ENCODE results near the gene EXT2.

EXT2 gene

GRCh38 chr11:44267006-44267749 lies 171.7 kb downstream of the EXT2 start:
- DNase-seq (ENCODE audit: low read depth in 3 of 3): no peak

DNA sequence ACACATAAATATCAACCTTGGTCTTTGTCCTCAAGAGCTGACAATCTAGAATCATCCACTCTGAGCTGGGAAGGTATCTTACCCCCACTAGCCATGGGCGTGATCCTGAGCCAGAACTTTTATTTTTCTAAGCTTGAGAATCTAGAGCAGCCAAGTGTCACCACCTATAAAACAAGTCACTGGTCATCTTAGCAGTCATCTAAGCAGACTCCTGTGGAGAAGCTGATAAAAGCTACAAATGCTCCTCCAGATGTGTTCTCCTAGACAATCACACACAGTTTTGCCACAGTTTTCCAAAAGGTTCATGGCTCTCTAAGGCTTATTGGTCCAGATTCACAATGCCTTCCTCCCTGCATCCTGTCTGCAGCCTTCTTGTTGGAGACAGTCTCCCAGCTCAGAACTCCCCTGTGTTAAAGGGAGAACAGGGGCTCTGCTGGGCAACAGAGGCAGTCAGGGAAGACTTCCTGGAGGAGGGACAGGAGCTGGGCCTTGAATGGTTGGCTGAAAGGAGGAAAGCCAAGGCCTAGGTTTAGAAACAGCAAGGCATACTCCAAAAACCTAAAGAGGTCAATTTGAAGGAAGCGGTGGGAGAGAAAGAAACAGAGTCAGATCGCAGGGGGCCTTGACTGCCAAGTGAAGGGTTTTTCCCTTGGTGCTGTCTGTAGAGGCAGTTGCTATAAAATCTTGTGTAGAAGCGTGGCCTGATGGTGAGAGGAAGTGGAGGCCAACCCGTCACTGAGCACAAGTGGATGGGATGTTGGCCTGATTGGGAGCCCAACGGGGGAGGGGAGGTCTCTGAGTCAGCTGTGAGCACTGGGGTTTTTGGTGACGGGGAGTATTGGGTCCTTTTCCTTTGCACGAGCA lies 172.5 kb downstream of the EXT2 start:
- DNase-seq (ENCODE audit: low read depth in 3 of 3): no peak

DNA sequence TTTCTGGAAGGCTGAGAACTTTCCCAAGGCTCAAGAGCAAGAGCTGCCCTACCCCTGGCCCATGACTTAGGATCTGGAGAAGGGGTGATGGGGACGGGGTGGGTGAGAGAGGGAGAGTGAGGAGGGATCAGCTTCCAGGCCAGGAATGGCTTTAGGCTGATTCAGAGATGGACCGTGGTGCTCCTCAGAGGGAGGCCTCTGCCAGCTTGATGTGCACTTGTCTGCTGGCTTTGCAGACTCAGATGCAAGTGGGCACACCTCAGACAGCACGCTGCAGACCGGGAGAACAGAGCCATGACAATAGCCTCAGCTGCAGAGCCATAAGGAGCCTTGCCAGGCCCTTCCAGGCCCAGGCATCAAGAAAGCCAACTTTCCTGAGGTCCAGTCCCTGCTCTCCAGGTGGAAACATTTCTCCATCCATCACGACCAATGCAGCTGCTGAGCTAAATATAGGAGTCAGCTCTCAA lies 173.2 kb downstream of the EXT2 start:
- no peak for DNase-seq (ENCODE audit: low read depth in 3 of 3)

- DNase-seq (ENCODE audit: low read depth in 3 of 3): no peak
Measured at GRCh38 chr11:44269369-44270351, 174.2 kb downstream of the EXT2 start.

DNA sequence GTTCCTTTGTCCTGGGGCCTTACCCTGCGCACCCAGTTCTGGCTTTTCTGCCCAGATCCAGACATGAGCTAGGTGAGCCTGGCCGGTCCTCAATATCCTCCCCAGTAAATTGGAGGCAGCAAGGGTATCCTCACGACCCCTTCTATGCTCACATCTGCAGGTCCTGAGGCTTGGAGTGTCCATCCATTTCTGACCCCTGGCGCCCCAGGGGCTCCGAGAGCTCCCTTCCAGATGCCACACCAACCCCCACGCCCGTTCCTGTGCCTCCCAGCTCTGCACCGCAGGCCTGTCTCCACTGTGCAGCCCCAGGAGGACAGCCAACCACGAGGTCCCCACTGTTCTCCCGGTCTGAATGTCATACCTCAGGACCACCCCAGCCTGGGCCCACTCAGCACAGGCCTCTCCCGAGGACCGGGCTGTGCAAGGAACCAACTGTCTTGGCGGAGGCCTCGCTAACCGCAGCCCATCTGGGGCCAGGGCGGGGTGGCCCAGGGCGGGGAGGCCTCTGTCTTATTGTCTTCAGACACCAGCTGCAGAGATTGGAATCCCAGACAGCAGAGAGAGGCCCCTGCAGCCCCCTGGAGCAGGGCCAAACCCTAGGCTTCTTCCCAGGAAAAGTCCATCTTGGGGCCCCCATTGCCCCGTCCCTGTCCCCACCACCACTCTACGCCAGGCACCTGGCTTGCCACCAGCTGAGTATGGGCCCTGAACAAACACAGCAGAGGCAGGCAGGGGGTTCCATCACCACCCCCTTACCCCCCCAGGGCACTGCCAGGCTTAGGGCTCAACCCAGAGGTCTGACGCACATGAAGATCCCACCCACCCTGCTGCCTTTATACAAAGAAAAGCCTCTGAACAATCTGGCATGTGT lies 175.2 kb downstream of the EXT2 start:
- DNase-seq (ENCODE audit: low read depth in 3 of 3): no peak

- no peak for DNase-seq (ENCODE audit: low read depth in 3 of 3)
Measured at GRCh38 chr11:44271286-44271685, 175.8 kb downstream of the EXT2 start.

DNA sequence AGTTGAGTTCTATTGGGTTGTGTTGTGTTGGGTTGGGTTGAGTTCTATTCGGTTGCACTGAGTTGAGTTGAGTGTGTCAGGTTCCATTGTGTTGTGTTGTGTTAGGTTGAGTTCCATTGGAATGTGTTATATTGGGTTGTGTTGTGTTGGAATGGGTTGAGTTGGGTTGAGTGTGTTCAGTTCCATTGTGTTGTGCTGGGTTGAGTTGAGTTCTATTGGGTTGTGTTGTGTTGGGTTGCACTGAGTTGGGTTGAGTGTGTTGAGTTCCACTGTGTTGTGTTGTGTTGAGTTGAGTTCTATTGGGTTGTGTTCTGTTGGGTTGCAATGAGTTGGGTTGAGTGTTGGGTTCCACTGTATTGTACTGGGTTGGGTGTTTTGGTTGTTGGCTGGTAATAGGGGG lies 178.9 kb downstream of the EXT2 start:
- DNase-seq (ENCODE audit: low read depth in 3 of 3): no peak

- no peak for DNase-seq (ENCODE audit: low read depth in 3 of 3)
Measured at GRCh38 chr11:44275241-44275640, 179.8 kb downstream of the EXT2 start.

DNA sequence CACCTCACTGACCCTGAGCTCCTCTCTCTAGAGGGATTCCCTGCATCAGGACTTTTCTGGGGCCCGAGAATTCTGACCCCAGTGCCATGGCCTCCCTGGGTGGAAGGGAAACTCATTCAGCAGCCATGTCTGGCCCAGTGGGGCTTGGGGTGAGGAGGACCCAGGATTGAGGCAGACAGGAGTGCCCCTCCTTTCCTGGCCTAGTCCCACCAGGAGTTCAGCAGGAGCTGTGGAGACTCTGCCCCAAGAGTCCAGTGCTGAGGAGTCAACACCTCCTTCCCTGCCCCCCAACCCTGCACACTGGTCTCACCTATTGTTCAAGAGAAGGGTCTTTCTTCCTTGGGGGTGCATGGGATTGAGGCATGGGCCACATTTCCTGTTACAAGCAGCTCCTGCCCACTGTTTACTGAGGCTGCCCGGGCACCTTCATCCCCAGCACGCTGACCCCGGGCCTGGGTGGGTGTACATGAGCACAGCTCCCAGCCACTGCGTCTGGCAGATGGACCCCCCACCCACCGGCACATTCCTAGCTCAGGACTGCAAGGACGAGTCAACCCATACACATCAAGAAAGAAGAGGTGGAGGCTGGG lies 180.6 kb downstream of the EXT2 start:
- DNase-seq (ENCODE audit: low read depth in 3 of 3): no peak

DNA sequence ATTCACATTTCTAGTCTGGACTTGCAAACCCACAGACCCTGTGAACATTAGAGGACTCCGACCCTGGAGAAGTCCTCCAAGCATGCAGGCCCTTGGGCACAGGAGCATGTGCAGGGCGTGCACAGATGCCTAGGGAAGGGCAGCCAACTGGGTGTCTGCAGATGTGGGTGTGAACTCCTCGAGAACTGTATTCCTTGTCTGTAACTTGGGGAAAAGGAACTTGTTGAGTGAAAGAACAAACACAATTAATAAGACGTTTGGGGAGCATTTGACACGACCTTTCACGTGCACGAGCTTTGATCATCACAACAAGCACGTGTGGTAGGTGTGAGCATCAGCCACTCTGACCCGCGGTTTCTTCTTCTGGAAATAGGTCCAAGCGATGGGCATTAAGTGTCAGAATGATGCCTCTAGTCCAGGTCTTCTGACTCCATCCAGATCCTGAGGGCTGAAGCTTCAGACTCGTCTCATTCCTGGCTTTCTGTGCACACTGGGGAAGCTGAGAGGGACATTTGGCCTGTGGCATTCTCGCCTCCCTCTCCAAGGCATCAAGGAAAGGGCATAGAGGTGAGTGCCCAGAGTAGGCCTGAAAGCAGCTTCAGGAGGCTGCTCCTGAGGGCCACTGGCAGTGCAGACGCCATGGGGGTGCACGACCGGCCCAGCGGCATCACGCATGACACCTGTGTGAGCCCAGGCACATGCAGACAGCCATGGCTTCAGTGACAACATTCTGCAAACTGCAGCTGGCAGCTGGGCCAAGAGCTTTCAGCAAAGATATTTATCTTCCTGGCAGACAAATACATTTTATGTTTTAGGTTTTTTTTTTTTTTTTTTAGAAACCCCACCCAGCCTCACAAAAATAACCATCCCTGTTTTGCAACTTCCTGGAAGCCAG lies 182.0 kb downstream of the EXT2 start:
- no peak for DNase-seq (ENCODE audit: low read depth in 3 of 3)

GRCh38 chr11:44279483-44279882 lies 184.0 kb downstream of the EXT2 start:
- no peak for DNase-seq (ENCODE audit: low read depth in 3 of 3)

DNA sequence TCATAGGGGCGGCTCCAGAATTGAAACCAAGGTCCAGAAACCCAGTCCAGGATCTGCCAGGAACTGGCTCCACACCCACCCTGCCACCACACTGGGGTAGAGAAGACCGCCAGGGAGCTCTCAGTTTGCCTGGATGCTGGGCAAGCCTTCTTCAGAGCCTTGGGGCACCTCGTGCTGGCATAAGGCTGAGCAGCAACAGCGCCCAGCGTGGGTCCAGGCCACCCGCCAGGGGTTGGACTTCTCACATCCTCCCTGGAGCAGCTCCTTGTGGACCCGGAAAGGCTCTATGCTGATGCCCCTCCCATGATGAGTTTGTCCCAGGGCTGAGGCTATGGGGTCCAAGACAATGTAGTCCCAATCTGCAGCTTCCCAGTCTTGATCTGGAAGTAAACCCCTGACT lies 184.8 kb downstream of the EXT2 start:
- DNase-seq (ENCODE audit: low read depth in 3 of 3): no peak

DNA sequence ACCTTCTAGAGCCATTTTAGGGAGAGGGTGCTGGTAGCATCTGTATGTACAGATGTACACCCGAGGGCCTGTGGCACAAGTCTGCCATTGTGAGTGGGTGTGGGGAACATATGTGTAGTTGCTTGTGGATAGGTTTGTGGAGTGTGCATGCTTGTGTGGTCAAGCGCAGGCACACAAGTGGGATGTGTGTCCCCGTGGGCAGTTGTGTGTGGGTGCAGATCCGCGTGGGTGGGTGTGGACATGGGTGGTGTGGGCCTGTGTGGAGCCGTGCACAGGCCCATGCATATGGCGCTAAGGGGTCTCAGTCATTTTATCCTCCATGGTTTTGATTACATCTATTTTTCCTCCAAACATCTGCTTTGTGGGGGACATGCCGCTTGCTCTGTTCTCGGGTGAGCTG lies 185.7 kb downstream of the EXT2 start:
- DNase-seq (ENCODE audit: low read depth in 3 of 3): no peak

DNA sequence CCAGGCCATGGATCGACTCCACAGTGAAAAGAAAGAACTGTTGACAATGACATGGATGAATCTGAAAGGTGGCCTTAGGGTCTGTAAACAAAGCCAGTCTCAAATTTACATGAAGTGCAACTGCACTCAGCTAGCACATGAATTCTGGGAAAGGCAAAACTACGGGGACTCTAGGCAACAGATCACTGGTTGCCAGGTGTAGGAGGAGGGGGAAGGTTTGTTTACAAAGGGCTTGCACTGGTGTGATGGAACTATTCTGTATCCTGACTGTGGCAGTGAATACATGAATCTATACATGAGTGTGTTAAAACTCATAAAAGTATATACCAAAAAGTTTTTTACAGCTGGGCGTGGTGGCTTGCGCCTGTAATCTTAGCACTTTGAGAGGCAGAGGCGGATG lies 187.1 kb downstream of the EXT2 start:
- DNase-seq (ENCODE audit: low read depth in 3 of 3): no peak

- DNase-seq (ENCODE audit: low read depth in 3 of 3): no peak
Measured at GRCh38 chr11:44285756-44286155, 190.3 kb downstream of the EXT2 start.

GRCh38 chr11:44286268-44286880 lies 190.9 kb downstream of the EXT2 start:
- DNase-seq (ENCODE audit: low read depth in 3 of 3): peak; percentile 22 to 30 (median 24)

GRCh38 chr11:44286911-44287310 lies 191.4 kb downstream of the EXT2 start:
- DNase-seq (ENCODE audit: low read depth in 3 of 3): no peak

DNA sequence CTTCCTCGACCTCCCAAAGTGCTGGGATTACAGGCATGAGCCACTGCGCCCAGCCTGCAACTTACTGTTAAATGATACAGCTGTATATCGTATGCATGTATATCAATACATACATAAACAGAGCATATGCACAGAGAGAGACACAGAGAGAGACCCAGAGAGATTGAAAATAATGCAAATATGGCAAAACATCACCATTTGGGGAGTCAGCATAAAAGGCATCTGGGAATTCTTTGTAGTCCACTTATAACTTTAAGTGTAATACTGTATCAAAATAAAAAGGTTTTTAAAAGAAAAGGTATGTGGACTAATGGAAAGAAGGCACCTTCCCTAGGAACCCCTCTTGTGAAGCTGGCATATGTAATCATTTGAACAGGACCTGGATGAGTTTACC lies 192.7 kb downstream of the EXT2 start:
- DNase-seq (ENCODE audit: low read depth in 3 of 3): no peak

- DNase-seq (ENCODE audit: low read depth in 3 of 3): no peak
Measured at GRCh38 chr11:44290208-44290607, 194.7 kb downstream of the EXT2 start.
